ENCODE measurements around the gene PIGR. TPM values are rescaled to one million over a fixed set of nuclear protein-coding genes. Genes with fewer than 3 reads are reported as not detected.

PIGR gene
- total RNA-seq, 1 donor from 2014 or later: not detected

GRCh38 chr1:206955476-206956451 is 9.5 kb upstream of the PIGR start:
- Mint-ChIP-seq H3K4me3 (ENCODE audit: unreplicated experiment) (no peak overlapping the region), H3K4me1 (ENCODE audit: low read depth, unreplicated experiment) (no peaks in the 10 kb centered on the region)
- no peak for DNase-seq

GRCh38 chr1:206954459-206955342 is 8.4 kb upstream of the PIGR start:
- DNase-seq: no peak
- H3K36me3 Mint-ChIP-seq (ENCODE audit: unreplicated experiment): peaks cover 4% of the 10 kb centered on the region
- no peak overlapping the region for H3K27ac Mint-ChIP-seq (ENCODE audit: unreplicated experiment)
- H3K27me3 Mint-ChIP-seq (ENCODE audit: unreplicated experiment): peaks cover 2% of the 10 kb centered on the region
- TF ChIP-seq CTCF (IDR thresholded peaks at IDR 0.05; ENCODE audit: partially characterized antibody, unreplicated experiment): no peak
- H3K4me1 Mint-ChIP-seq (ENCODE audit: low read depth, unreplicated experiment): no peaks in the 10 kb centered on the region
- no peak overlapping the region for H3K4me3 Mint-ChIP-seq (ENCODE audit: unreplicated experiment)
- H3K9me3 Mint-ChIP-seq (ENCODE audit: unreplicated experiment): no peaks in the 10 kb centered on the region

More at GRCh38 chr1:206955476-206956451, 9.5 kb upstream of the PIGR start:
- Mint-ChIP-seq H3K36me3 (ENCODE audit: unreplicated experiment) (peaks cover 4% of the 10 kb centered on the region), H3K9me3 (ENCODE audit: unreplicated experiment) (no peaks in the 10 kb centered on the region), H3K27me3 (ENCODE audit: unreplicated experiment) (peaks cover 3% of the 10 kb centered on the region), H3K27ac (ENCODE audit: unreplicated experiment) (no peak overlapping the region)
- TF ChIP-seq CTCF (IDR thresholded peaks at IDR 0.05; ENCODE audit: partially characterized antibody, unreplicated experiment): no peak

GRCh38 chr1:206953626-206954025 is 7.4 kb upstream of the PIGR start:
- H3K27me3 Mint-ChIP-seq (ENCODE audit: unreplicated experiment): peaks cover 2% of the 10 kb centered on the region
- no peak overlapping the region for H3K4me3 Mint-ChIP-seq (ENCODE audit: unreplicated experiment)
- H3K36me3 Mint-ChIP-seq (ENCODE audit: unreplicated experiment): peaks cover 4% of the 10 kb centered on the region
- H3K9me3 Mint-ChIP-seq (ENCODE audit: unreplicated experiment): no peaks in the 10 kb centered on the region
- DNase-seq: no peak
- TF ChIP-seq CTCF (IDR thresholded peaks at IDR 0.05; ENCODE audit: partially characterized antibody, unreplicated experiment): no peak
- no peak overlapping the region for H3K27ac Mint-ChIP-seq (ENCODE audit: unreplicated experiment)
- no peaks in the 10 kb centered on the region for H3K4me1 Mint-ChIP-seq (ENCODE audit: low read depth, unreplicated experiment)

- no peaks in the 10 kb centered on the region for H3K9me3 Mint-ChIP-seq (ENCODE audit: unreplicated experiment)
- no peak overlapping the region for H3K4me3 Mint-ChIP-seq (ENCODE audit: unreplicated experiment)
- peaks cover 4% of the 10 kb centered on the region for H3K36me3 Mint-ChIP-seq (ENCODE audit: unreplicated experiment)
- no peak for TF ChIP-seq CTCF (IDR thresholded peaks at IDR 0.05; ENCODE audit: partially characterized antibody, unreplicated experiment)
- no peak overlapping the region for H3K27ac Mint-ChIP-seq (ENCODE audit: unreplicated experiment)
- peaks cover 2% of the 10 kb centered on the region for H3K27me3 Mint-ChIP-seq (ENCODE audit: unreplicated experiment)
- no peaks in the 10 kb centered on the region for H3K4me1 Mint-ChIP-seq (ENCODE audit: low read depth, unreplicated experiment)
- no peak for DNase-seq
These were observed 6.9 kb upstream of the PIGR start for GRCh38 chr1:206953126-206953525.
